ENCODE data around the gene UST.

DNA sequence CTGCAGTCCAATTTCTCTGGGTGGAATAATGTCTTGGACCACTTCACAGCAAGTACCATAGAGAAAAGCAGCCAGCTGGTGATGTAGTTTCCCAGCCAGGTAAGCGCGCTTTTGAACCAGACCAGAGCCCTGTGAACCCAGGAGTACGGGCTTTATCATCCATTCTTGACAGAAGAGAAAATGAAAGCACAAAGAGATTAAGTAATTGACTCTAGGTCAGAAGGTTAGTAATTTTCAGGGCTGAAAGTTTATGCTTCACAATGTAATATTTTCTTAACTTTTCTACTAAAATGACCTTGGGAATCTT lies 7.1 kb upstream of the UST start:
- TF ChIP-seq, protein P1, sequence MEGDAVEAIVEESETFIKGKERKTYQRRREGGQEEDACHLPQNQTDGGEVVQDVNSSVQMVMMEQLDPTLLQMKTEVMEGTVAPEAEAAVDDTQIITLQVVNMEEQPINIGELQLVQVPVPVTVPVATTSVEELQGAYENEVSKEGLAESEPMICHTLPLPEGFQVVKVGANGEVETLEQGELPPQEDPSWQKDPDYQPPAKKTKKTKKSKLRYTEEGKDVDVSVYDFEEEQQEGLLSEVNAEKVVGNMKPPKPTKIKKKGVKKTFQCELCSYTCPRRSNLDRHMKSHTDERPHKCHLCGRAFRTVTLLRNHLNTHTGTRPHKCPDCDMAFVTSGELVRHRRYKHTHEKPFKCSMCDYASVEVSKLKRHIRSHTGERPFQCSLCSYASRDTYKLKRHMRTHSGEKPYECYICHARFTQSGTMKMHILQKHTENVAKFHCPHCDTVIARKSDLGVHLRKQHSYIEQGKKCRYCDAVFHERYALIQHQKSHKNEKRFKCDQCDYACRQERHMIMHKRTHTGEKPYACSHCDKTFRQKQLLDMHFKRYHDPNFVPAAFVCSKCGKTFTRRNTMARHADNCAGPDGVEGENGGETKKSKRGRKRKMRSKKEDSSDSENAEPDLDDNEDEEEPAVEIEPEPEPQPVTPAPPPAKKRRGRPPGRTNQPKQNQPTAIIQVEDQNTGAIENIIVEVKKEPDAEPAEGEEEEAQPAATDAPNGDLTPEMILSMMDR (conservative IDR thresholded peaks at IDR 0.05): no peak
- no peak for TF ChIP-seq ZFX (IDR thresholded peaks at IDR 0.05)

Measured in C4-2B (cell line).